OCI-LY7 (cell line): ENCODE results near the gene GFER.

Experiments
- EZH2phosphoT487 ChIP-seq: fragments of 200-600 bp; sonication (generic); IDR thresholded peaks from 2 replicates; pipeline ENCODE4 v1.6.1; 2018; ENCODE audit warnings: low read depth, borderline replicate concordance, mild to moderate bottlenecking, mixed run types, antibody characterized with exemption, low read length, moderate library complexity, mixed read lengths
- TF ChIP-seq, protein P1 (sequence below): fragments of 200-600 bp; sonication (generic); conservative IDR thresholded peaks from 2 replicates; pipeline ENCODE4 v1.5.1; 2014; ENCODE audit warnings: mild to moderate bottlenecking, antibody characterized with exemption, low read length, moderate library complexity, mixed read lengths

DNA sequence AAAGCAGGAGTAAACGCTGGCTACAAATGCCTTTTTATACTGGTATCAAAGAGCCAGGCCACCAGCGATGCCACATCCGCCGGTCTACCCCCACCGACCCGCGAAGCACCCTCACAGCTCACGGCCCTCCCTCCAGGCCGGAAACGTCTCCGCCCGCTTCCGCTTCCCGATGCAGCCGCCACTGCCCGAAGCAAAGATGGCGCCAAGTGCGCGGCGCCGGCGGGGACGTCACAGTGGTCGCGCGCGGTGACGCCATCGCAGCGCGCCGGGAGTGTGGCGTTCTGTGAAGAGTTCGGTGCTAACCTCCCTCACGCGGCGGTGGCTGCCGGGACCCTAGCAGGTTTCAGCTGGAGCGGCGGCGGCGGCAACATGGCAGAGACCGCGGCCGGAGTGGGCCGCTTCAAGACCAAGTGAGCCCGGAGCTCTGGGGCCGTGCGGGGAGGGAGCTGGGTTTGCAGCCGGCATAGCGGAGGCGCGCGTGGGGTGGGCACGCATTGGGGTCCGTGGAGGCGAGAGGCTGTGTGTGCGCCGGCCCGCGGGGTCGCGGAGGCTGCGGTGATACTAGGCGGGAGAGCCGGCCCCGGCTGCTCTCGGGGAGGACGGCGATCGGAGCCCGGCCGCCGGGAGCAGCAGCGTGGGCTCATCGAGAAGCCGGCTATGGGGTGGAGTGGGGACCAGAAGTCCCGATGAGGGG, 12.1 kb upstream of the GFER start, which contains the start of gene TBL3:
- TF ChIP-seq EZH2phosphoT487: no peak
- TF ChIP-seq, protein P1, sequence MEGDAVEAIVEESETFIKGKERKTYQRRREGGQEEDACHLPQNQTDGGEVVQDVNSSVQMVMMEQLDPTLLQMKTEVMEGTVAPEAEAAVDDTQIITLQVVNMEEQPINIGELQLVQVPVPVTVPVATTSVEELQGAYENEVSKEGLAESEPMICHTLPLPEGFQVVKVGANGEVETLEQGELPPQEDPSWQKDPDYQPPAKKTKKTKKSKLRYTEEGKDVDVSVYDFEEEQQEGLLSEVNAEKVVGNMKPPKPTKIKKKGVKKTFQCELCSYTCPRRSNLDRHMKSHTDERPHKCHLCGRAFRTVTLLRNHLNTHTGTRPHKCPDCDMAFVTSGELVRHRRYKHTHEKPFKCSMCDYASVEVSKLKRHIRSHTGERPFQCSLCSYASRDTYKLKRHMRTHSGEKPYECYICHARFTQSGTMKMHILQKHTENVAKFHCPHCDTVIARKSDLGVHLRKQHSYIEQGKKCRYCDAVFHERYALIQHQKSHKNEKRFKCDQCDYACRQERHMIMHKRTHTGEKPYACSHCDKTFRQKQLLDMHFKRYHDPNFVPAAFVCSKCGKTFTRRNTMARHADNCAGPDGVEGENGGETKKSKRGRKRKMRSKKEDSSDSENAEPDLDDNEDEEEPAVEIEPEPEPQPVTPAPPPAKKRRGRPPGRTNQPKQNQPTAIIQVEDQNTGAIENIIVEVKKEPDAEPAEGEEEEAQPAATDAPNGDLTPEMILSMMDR: no peak
